ENCODE data around the gene TSPAN14. TPM values are rescaled to one million over a fixed set of nuclear protein-coding genes. Genes with fewer than 3 reads are reported as not detected.

Gene TSPAN14
- total RNA-seq, 1 donor from 2014 or later, result 111 TPM

GRCh38 chr10:80442879-80443278 lies 11.2 kb upstream of the TSPAN14 start:
- no peak for TF ChIP-seq CTCF (conservative IDR thresholded peaks at IDR 0.05)
- no peak overlapping the region for H3K27ac Mint-ChIP-seq
- no peaks in the 10 kb centered on the region for H3K27me3 Mint-ChIP-seq
- no peaks in the 10 kb centered on the region for H3K9me3 Mint-ChIP-seq
- peaks cover 36% of the 10 kb centered on the region for H3K4me1 Mint-ChIP-seq (ENCODE audit: unreplicated experiment)
- no peak overlapping the region for H3K4me3 Mint-ChIP-seq
- no peaks in the 10 kb centered on the region for H3K36me3 Mint-ChIP-seq
- no peak for DNase-seq (ENCODE audit: extremely low spot score, unreplicated experiment)

GRCh38 chr10:80443531-80443974 lies 10.6 kb upstream of the TSPAN14 start:
- Mint-ChIP-seq H3K27me3 (no peaks in the 10 kb centered on the region), H3K4me1 (ENCODE audit: unreplicated experiment) (peaks cover 33% of the 10 kb centered on the region)
- no peak for DNase-seq (ENCODE audit: extremely low spot score, unreplicated experiment)

GRCh38 chr10:80444124-80444523 lies 10.0 kb upstream of the TSPAN14 start:
- Mint-ChIP-seq H3K4me3 (no peak overlapping the region), H3K4me1 (ENCODE audit: unreplicated experiment) (peaks cover 29% of the 10 kb centered on the region), H3K9me3 (no peaks in the 10 kb centered on the region), H3K36me3 (no peaks in the 10 kb centered on the region), H3K27ac (peak overlapping the region; percentile 33), H3K27me3 (no peaks in the 10 kb centered on the region)
- DNase-seq (ENCODE audit: extremely low spot score, unreplicated experiment), result no peak
- TF ChIP-seq CTCF (conservative IDR thresholded peaks at IDR 0.05), result no peak

More at GRCh38 chr10:80443531-80443974, 10.6 kb upstream of the TSPAN14 start:
- no peak overlapping the region for H3K4me3 Mint-ChIP-seq
- H3K27ac Mint-ChIP-seq, result peak overlapping the region; percentile 57
- H3K9me3 Mint-ChIP-seq, result no peaks in the 10 kb centered on the region
- H3K36me3 Mint-ChIP-seq, result no peaks in the 10 kb centered on the region
- no peak for TF ChIP-seq CTCF (conservative IDR thresholded peaks at IDR 0.05)

- no peak for DNase-seq (ENCODE audit: extremely low spot score, unreplicated experiment)
- H3K4me1 Mint-ChIP-seq (ENCODE audit: unreplicated experiment), result peaks cover 29% of the 10 kb centered on the region
- peak overlapping the region; percentile 33 for H3K27ac Mint-ChIP-seq
- H3K9me3 Mint-ChIP-seq, result no peaks in the 10 kb centered on the region
- peak; percentile 70 for TF ChIP-seq CTCF (conservative IDR thresholded peaks at IDR 0.05)
- H3K27me3 Mint-ChIP-seq, result no peaks in the 10 kb centered on the region
- H3K4me3 Mint-ChIP-seq, result no peak overlapping the region
- no peaks in the 10 kb centered on the region for H3K36me3 Mint-ChIP-seq
Measured at GRCh38 chr10:80444646-80445319, 9.3 kb upstream of the TSPAN14 start.

GRCh38 chr10:80447436-80448190 lies 6.5 kb upstream of the TSPAN14 start:
- Mint-ChIP-seq H3K9me3 (no peaks in the 10 kb centered on the region), H3K27ac (no peak overlapping the region), H3K4me1 (ENCODE audit: unreplicated experiment) (peaks cover 29% of the 10 kb centered on the region), H3K27me3 (no peaks in the 10 kb centered on the region), H3K36me3 (no peaks in the 10 kb centered on the region), H3K4me3 (no peak overlapping the region)
- no peak for DNase-seq (ENCODE audit: extremely low spot score, unreplicated experiment)
- no peak for TF ChIP-seq CTCF (conservative IDR thresholded peaks at IDR 0.05)

Measured in type B pancreatic cell (in vitro differentiated cells).